ENCODE results near the gene HEPN1.

The HEPN1 gene

GRCh38 chr11:124890683-124891372, 28.2 kb upstream of the HEPN1 start:
- TF ChIP-seq ZBTB7A (IDR thresholded peaks at IDR 0.05; ENCODE audit: low read depth), result no peak
- TF ChIP-seq MAX (IDR thresholded peaks at IDR 0.05), result no peak
- no peak for TF ChIP-seq EP300 (IDR thresholded peaks at IDR 0.05; ENCODE audit: borderline replicate concordance)
- TF ChIP-seq NFIC (IDR thresholded peaks at IDR 0.05), result no peak
- no peak for TF ChIP-seq CREB1 (IDR thresholded peaks at IDR 0.05; ENCODE audit: low read depth)
- no peak for TF ChIP-seq TCF12 (IDR thresholded peaks at IDR 0.05; ENCODE audit: low read depth)
- TF ChIP-seq FOXM1 (IDR thresholded peaks at IDR 0.05; ENCODE audit: borderline replicate concordance, low read depth), result no peak
- TF ChIP-seq EGR1 (IDR thresholded peaks at IDR 0.05), result no peak
- no peak for TF ChIP-seq CEBPB (IDR thresholded peaks at IDR 0.05)
- TF ChIP-seq REST (IDR thresholded peaks at IDR 0.05; ENCODE audit: low read depth), result no peak
- no peak for TF ChIP-seq RAD21 (IDR thresholded peaks at IDR 0.05; ENCODE audit: low read depth)
- TF ChIP-seq TEAD4 (IDR thresholded peaks at IDR 0.05), result no peak
- TF ChIP-seq TAF1 (IDR thresholded peaks at IDR 0.05; ENCODE audit: low read depth), result no peak
- TF ChIP-seq YY1 (IDR thresholded peaks at IDR 0.05; ENCODE audit: low read depth), result no peak

- TF ChIP-seq RAD21 (IDR thresholded peaks at IDR 0.05; ENCODE audit: low read depth), result no peak
- no peak for TF ChIP-seq TEAD4 (IDR thresholded peaks at IDR 0.05)
- no peak for TF ChIP-seq ZBTB7A (IDR thresholded peaks at IDR 0.05; ENCODE audit: low read depth)
- TF ChIP-seq USF1 (IDR thresholded peaks at IDR 0.05), result no peak
- TF ChIP-seq EGR1 (IDR thresholded peaks at IDR 0.05), result no peak
- no peak for TF ChIP-seq CEBPB (IDR thresholded peaks at IDR 0.05)
- TF ChIP-seq EP300 (IDR thresholded peaks at IDR 0.05; ENCODE audit: borderline replicate concordance), result no peak
- TF ChIP-seq CREB1 (IDR thresholded peaks at IDR 0.05; ENCODE audit: low read depth), result no peak
Observed at GRCh38 chr11:124891373-124891861, 27.6 kb upstream of the HEPN1 start.

GRCh38 chr11:124892146-124892545, 26.9 kb upstream of the HEPN1 start:
- no peak for TF ChIP-seq CREB1 (IDR thresholded peaks at IDR 0.05; ENCODE audit: low read depth)
- no peak for TF ChIP-seq YY1 (IDR thresholded peaks at IDR 0.05; ENCODE audit: low read depth)
- TF ChIP-seq EGR1 (IDR thresholded peaks at IDR 0.05), result no peak
- TF ChIP-seq RAD21 (IDR thresholded peaks at IDR 0.05; ENCODE audit: low read depth), result no peak
- TF ChIP-seq REST (IDR thresholded peaks at IDR 0.05; ENCODE audit: low read depth), result no peak
- TF ChIP-seq MAX (IDR thresholded peaks at IDR 0.05), result no peak
- TF ChIP-seq USF1 (IDR thresholded peaks at IDR 0.05), result no peak
- TF ChIP-seq EP300 (IDR thresholded peaks at IDR 0.05; ENCODE audit: borderline replicate concordance), result no peak
- TF ChIP-seq TAF1 (IDR thresholded peaks at IDR 0.05; ENCODE audit: low read depth), result no peak
- TF ChIP-seq TCF12 (IDR thresholded peaks at IDR 0.05; ENCODE audit: low read depth), result no peak
- TF ChIP-seq FOXM1 (IDR thresholded peaks at IDR 0.05; ENCODE audit: borderline replicate concordance, low read depth), result no peak
- no peak for TF ChIP-seq ZBTB7A (IDR thresholded peaks at IDR 0.05; ENCODE audit: low read depth)
- no peak for TF ChIP-seq TEAD4 (IDR thresholded peaks at IDR 0.05)
- no peak for TF ChIP-seq NFIC (IDR thresholded peaks at IDR 0.05)
- no peak for TF ChIP-seq CEBPB (IDR thresholded peaks at IDR 0.05)

GRCh38 chr11:124892750-124893454, 26.1 kb upstream of the HEPN1 start:
- no peak for TF ChIP-seq CEBPB (IDR thresholded peaks at IDR 0.05)
- no peak for TF ChIP-seq TCF12 (IDR thresholded peaks at IDR 0.05; ENCODE audit: low read depth)
- TF ChIP-seq TAF1 (IDR thresholded peaks at IDR 0.05; ENCODE audit: low read depth), result no peak

GRCh38 chr11:124893781-124894401, 25.2 kb upstream of the HEPN1 start:
- TF ChIP-seq REST (IDR thresholded peaks at IDR 0.05; ENCODE audit: low read depth) (no peak), NFIC (IDR thresholded peaks at IDR 0.05) (no peak), FOXM1 (IDR thresholded peaks at IDR 0.05; ENCODE audit: borderline replicate concordance, low read depth) (no peak), EP300 (IDR thresholded peaks at IDR 0.05; ENCODE audit: borderline replicate concordance) (no peak), CEBPB (IDR thresholded peaks at IDR 0.05) (no peak), TAF1 (IDR thresholded peaks at IDR 0.05; ENCODE audit: low read depth) (no peak), CREB1 (IDR thresholded peaks at IDR 0.05; ENCODE audit: low read depth) (no peak), EGR1 (IDR thresholded peaks at IDR 0.05) (no peak), TEAD4 (IDR thresholded peaks at IDR 0.05) (no peak), MAX (IDR thresholded peaks at IDR 0.05) (no peak), YY1 (IDR thresholded peaks at IDR 0.05; ENCODE audit: low read depth) (no peak), ZBTB7A (IDR thresholded peaks at IDR 0.05; ENCODE audit: low read depth) (no peak), USF1 (IDR thresholded peaks at IDR 0.05) (no peak), TCF12 (IDR thresholded peaks at IDR 0.05; ENCODE audit: low read depth) (no peak), RAD21 (IDR thresholded peaks at IDR 0.05; ENCODE audit: low read depth) (no peak)
